ENCODE measurements around the gene EXOC6B. TPM values are rescaled to one million over a fixed set of nuclear protein-coding genes. Genes with fewer than 3 reads are reported as not detected.

The EXOC6B gene
- total RNA-seq, 4 donors from 2014 or later, result 21.0 to 57.7 (median 36.1) TPM

DNA sequence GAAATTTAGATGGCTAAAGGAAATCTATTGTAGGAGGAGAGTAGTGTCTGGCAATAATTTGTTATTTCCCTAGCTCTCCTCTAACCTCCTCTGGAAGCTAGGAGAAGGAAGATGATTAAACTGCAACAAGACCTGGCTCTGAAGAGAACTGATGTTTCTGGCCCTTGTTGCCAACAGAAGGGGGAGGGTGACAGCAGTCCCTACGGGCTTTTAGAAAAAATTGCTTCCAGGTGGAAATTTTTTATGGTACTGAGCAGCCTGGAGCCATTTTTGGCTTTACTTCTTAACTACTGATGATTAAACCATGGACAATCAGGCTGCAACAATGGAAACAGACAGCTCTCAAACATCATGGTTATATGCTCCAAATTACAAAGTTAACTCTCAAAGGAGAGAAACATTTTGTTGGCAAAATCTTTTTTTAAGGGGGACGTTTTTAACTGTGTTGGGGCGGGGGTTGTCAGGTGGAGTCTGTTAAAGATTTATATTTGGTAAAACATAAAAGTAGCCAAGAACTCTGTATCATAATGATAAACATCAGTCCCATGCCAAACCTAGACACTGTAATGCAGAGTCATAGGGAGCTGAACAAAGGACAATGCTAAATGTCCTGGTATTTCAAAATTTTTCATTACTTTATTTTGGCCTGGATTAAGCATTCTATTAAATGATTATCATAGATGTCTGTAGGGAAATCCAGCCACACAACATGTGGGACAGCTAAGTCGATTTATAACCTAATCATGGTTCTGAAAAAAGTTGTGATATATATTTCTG lies 70.0 kb downstream of the EXOC6B start:
- peaks cover 0 to 17% (median 0%) of the 10 kb centered on the region in 3 donors for H3K4me1 ChIP-seq
- DNase-seq, result no peak

DNA sequence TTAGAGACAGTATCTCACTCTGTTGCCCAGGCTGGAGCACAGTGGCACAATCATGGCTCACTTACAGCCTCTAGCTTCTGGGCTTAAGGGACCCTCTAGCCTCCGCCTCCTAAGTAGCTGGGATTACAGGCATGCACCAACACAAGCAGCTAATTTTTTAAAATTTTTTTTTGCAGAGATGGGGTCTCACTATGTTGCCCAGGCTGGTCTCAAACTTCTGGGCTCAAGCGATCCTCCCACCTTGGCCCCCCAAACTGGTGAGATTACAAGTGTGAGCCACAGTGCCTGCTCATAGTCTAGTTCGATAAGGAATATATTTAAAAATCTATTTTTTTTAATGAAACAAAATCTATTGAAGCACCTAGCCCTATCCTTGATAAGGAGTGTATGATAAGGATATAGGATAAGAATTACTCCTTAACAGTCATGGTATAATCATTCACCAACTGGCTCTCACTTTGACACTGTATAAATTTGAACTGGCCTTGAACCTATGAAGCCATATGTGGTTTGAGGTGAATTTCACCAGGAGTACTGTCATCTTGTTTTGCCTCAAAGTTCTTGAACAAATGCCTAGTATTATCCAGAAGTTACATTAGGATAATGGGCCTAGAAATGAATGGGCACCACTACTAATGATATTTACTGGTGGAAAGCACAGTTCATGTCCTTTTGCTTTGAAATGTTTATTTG lies 71.1 kb downstream of the EXOC6B start:
- TF ChIP-seq, protein P1, sequence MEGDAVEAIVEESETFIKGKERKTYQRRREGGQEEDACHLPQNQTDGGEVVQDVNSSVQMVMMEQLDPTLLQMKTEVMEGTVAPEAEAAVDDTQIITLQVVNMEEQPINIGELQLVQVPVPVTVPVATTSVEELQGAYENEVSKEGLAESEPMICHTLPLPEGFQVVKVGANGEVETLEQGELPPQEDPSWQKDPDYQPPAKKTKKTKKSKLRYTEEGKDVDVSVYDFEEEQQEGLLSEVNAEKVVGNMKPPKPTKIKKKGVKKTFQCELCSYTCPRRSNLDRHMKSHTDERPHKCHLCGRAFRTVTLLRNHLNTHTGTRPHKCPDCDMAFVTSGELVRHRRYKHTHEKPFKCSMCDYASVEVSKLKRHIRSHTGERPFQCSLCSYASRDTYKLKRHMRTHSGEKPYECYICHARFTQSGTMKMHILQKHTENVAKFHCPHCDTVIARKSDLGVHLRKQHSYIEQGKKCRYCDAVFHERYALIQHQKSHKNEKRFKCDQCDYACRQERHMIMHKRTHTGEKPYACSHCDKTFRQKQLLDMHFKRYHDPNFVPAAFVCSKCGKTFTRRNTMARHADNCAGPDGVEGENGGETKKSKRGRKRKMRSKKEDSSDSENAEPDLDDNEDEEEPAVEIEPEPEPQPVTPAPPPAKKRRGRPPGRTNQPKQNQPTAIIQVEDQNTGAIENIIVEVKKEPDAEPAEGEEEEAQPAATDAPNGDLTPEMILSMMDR (IDR thresholded peaks at IDR 0.05), result no peak
- TF ChIP-seq POLR2A (IDR thresholded peaks at IDR 0.05), result no peak
- intact Hi-C loops (cut with DNase I), result no loop called here
- H3K27me3 ChIP-seq, result no peaks in the 10 kb centered on the region
- H3K4me1 ChIP-seq, result peaks cover 0 to 17% (median 0%) of the 10 kb centered on the region in 3 donors
- H3K27ac ChIP-seq, result no peak overlapping the region
- no peaks in the 10 kb centered on the region for H3K36me3 ChIP-seq
- no peaks in the 10 kb centered on the region for H3K9me3 ChIP-seq
- WGBS, 2 donors, result 97% methylated on average over 3 of the region's 3 CpGs
- H3K4me3 ChIP-seq, result no peak overlapping the region
- DNase-seq, result no peak

More for the DNA sequence above, 70.0 kb downstream of the EXOC6B start:
- intact Hi-C loops (cut with DNase I), result no loop called here
- Histone ChIP-seq H3K27me3 (no peaks in the 10 kb centered on the region), H3K4me3 (no peak overlapping the region), H3K36me3 (peaks cover 0 to 4% (median 0%) of the 10 kb centered on the region in 3 donors), H3K27ac (no peak overlapping the region), H3K9me3 (peaks cover 0 to 1% (median 0%) of the 10 kb centered on the region in 3 donors)
- TF ChIP-seq, protein P1 (IDR thresholded peaks at IDR 0.05), result no peak
- no peak for TF ChIP-seq POLR2A (IDR thresholded peaks at IDR 0.05)
- 43 to 52% methylated on average over 4 of the region's 4 CpGs for WGBS, 2 donors

- no peak for TF ChIP-seq POLR2A (IDR thresholded peaks at IDR 0.05)
- TF ChIP-seq, protein P1 (IDR thresholded peaks at IDR 0.05), result no peak
- H3K9me3 ChIP-seq, result no peaks in the 10 kb centered on the region
- H3K36me3 ChIP-seq, result no peaks in the 10 kb centered on the region
- H3K4me3 ChIP-seq, result no peak overlapping the region
- WGBS, 2 donors, result 90 to 96% methylated on average over 3 of the region's 3 CpGs
- intact Hi-C loops (cut with DNase I), result no loop called here
- no peak overlapping the region for H3K27ac ChIP-seq
- no peak for DNase-seq
- H3K27me3 ChIP-seq, result no peaks in the 10 kb centered on the region
- peaks cover 0 to 14% (median 0%) of the 10 kb centered on the region in 3 donors for H3K4me1 ChIP-seq
Measured at GRCh38 chr2:72750977-72751639, 74.7 kb downstream of the EXOC6B start.

- Histone ChIP-seq H3K4me3 (no peak overlapping the region), H3K9me3 (no peaks in the 10 kb centered on the region), H3K4me1 (peaks cover 0 to 12% (median 0%) of the 10 kb centered on the region in 3 donors), H3K36me3 (no peaks in the 10 kb centered on the region), H3K27me3 (no peaks in the 10 kb centered on the region), H3K27ac (no peak overlapping the region)
- intact Hi-C loops (cut with DNase I), result no loop called here
- 85 to 91% methylated on average over 1 of the region's 1 CpG for WGBS, 2 donors
- TF ChIP-seq, protein P1 (IDR thresholded peaks at IDR 0.05), result no peak
- no peak for TF ChIP-seq POLR2A (IDR thresholded peaks at IDR 0.05)
- DNase-seq, result no peak
Measured at GRCh38 chr2:72750466-72750865, 75.4 kb downstream of the EXOC6B start.

All from esophagus squamous epithelium (tissue), 5 donors.